Fibroblast of lung (primary cell): ENCODE results near the gene SAMD3. TPM values are rescaled to one million over a fixed set of nuclear protein-coding genes. Genes with fewer than 3 reads are reported as not detected.

ENCODE experiments used
- DNase-seq, 2 donors: peaks; one replicate each; pipeline versions ENCODE4 v3.0.0 to v3.0.0-alpha.2; 2010; ENCODE audit warnings: low read depth in 2 of 2
- H2AFZ ChIP-seq: 2 replicates; pipeline ENCODE4 v1.5.1; 2012; ENCODE audit warnings: low read length, control low read depth, inconsistent platforms
- H3K27ac ChIP-seq: 2 replicates; pipeline ENCODE4 v1.5.1; 2011; ENCODE audit warnings: low read length, control low read depth; ENCODE audit not compliant: insufficient read depth
- H3K27me3 ChIP-seq: 2 replicates; pipeline ENCODE4 v1.5.1; 2011; ENCODE audit warnings: mild to moderate bottlenecking, low read length; ENCODE audit not compliant: control insufficient read depth, insufficient read depth
- H3K36me3 ChIP-seq: 2 replicates; pipeline ENCODE4 v1.5.1; 2011; ENCODE audit warnings: low read length; ENCODE audit not compliant: control insufficient read depth, insufficient read depth
- H3K4me1 ChIP-seq: 2 replicates; pipeline ENCODE4 v1.5.1; 2011; ENCODE audit warnings: low read length; ENCODE audit not compliant: control insufficient read depth, insufficient read depth; ENCODE audit errors: extremely low read depth
- H3K4me2 ChIP-seq: 2 replicates; pipeline ENCODE4 v1.5.1; 2011; ENCODE audit warnings: low read length, control low read depth; ENCODE audit not compliant: insufficient read depth; ENCODE audit errors: extremely low read depth
- H3K4me3 ChIP-seq, 4 experiments: fragments of 200-600 bp in 1 of 4; sonication (generic) in 1 of 4; replicated peaks in 1 of 4; 2 replicates each; pipeline ENCODE4 v1.5.1; 2011 to 2016; ENCODE audit warnings: low read length in 4 of 4, low read depth in 3 of 4, mild to moderate bottlenecking in 3 of 4, control low read depth in 2 of 4, inconsistent platforms in 1 of 4, mixed read lengths in 1 of 4; ENCODE audit not compliant: insufficient read depth in 1 of 4; ENCODE audit errors: control extremely low read depth in 1 of 4
- H3K79me2 ChIP-seq: 2 replicates; pipeline ENCODE4 v1.5.1; 2012; ENCODE audit warnings: mild to moderate bottlenecking, low read length, inconsistent platforms; ENCODE audit not compliant: control insufficient read depth, insufficient read depth
- H3K9ac ChIP-seq: 2 replicates; pipeline ENCODE4 v1.5.1; 2011; ENCODE audit warnings: mild to moderate bottlenecking, low read length, control low read depth; ENCODE audit not compliant: insufficient read depth
- H3K9me3 ChIP-seq: 2 replicates; pipeline ENCODE4 v1.5.1; 2012; ENCODE audit warnings: low read depth, low read length; ENCODE audit not compliant: control insufficient read depth, insufficient read depth
- H4K20me1 ChIP-seq: 2 replicates; pipeline ENCODE4 v1.5.1; 2011; ENCODE audit warnings: low read length; ENCODE audit not compliant: control insufficient read depth, insufficient read depth; ENCODE audit errors: extremely low read depth
- CTCF ChIP-seq, 2 donors: IDR thresholded peaks in 1 of 2; conservative IDR thresholded peaks in 1 of 2; 1 replicate in 1 of 2; 2 replicates in 1 of 2; pipeline ENCODE4 v1.5.1; 2011 to 2012; ENCODE audit warnings: low read length in 2 of 2, control low read depth in 1 of 2, inconsistent platforms in 1 of 2, low read depth in 1 of 2, mild to moderate bottlenecking in 1 of 2
- EZH2 ChIP-seq: IDR thresholded peaks from 2 replicates; pipeline ENCODE4 v1.5.1; 2012; ENCODE audit warnings: low read length, control low read depth, mild to moderate bottlenecking; ENCODE audit errors: missing control alignments
- polyA plus RNA-seq, 2 donors: library from polyadenylated mRNA; depleted of rRNA in 1 of 2; stranded (reverse) in 1 of 2; unstranded in 1 of 2; fragments of >200 nt; gene quantifications; 2 replicates each; pipeline ENCODE4 v1.2.1, GENCODE V29; 2011 to 2012; ENCODE audit warnings: missing spikeins in 1 of 2
- total RNA-seq: library from RNA; depleted of rRNA; stranded (reverse); fragments of >200 nt; gene quantifications from 2 replicates; pipeline ENCODE4 v1.2.1, GENCODE V29; 2014

The SAMD3 gene
- total and polyA plus RNA-seq, 2 donors (not counting 1 experiment from before 2014, with no cell fraction given), result 1.5 to 2.8 TPM

GRCh38 chr6:130245267-130245666, 22.5 kb upstream of the SAMD3 start:
- no peak overlapping the region for H3K4me3 ChIP-seq
- TF ChIP-seq EZH2 (no peak), CTCF (conservative IDR thresholded peaks at IDR 0.05 in 1 of 2, IDR thresholded peaks at IDR 0.05 in 1 of 2; ENCODE audit: low read depth in 1 of 2, low read length in 2 of 2) (no peak)
- no peak overlapping the region for H2AFZ ChIP-seq
- H3K27me3 ChIP-seq, result no peaks in the 10 kb centered on the region
- H3K79me2 ChIP-seq, result no peaks in the 10 kb centered on the region
- H3K4me2 ChIP-seq, result no peak overlapping the region
- H3K9ac ChIP-seq, result no peak overlapping the region
- no peaks in the 10 kb centered on the region for H4K20me1 ChIP-seq
- no peaks in the 10 kb centered on the region for H3K4me1 ChIP-seq
- H3K36me3 ChIP-seq, result no peaks in the 10 kb centered on the region
- no peak for DNase-seq
- H3K9me3 ChIP-seq, result no peaks in the 10 kb centered on the region
- no peak overlapping the region for H3K27ac ChIP-seq

GRCh38 chr6:130244728-130245127, 22.0 kb upstream of the SAMD3 start:
- Histone ChIP-seq H3K9me3 (no peaks in the 10 kb centered on the region), H3K4me1 (no peaks in the 10 kb centered on the region), H3K27me3 (no peaks in the 10 kb centered on the region), H3K4me3 (no peak overlapping the region), H3K79me2 (no peaks in the 10 kb centered on the region), H3K4me2 (no peak overlapping the region), H4K20me1 (no peaks in the 10 kb centered on the region), H2AFZ (no peak overlapping the region), H3K36me3 (no peaks in the 10 kb centered on the region), H3K9ac (no peak overlapping the region), H3K27ac (no peak overlapping the region)
- TF ChIP-seq EZH2, result no peak
- no peak for TF ChIP-seq CTCF (conservative IDR thresholded peaks at IDR 0.05 in 1 of 2, IDR thresholded peaks at IDR 0.05 in 1 of 2; ENCODE audit: low read depth in 1 of 2, low read length in 2 of 2)
- no peak for DNase-seq

GRCh38 chr6:130240232-130240631, 17.5 kb upstream of the SAMD3 start:
- no peak overlapping the region for H3K27ac ChIP-seq
- peak; percentile 51 to 87 for DNase-seq
- TF ChIP-seq EZH2 (no peak), CTCF (conservative IDR thresholded peaks at IDR 0.05 in 1 of 2, IDR thresholded peaks at IDR 0.05 in 1 of 2; ENCODE audit: low read depth in 1 of 2, low read length in 2 of 2) (no peak)
- H3K9ac ChIP-seq, result no peak overlapping the region
- H3K4me2 ChIP-seq, result no peak overlapping the region
- no peaks in the 10 kb centered on the region for H3K79me2 ChIP-seq
- no peaks in the 10 kb centered on the region for H4K20me1 ChIP-seq
- H3K4me1 ChIP-seq, result no peaks in the 10 kb centered on the region
- H3K9me3 ChIP-seq, result no peaks in the 10 kb centered on the region
- H2AFZ ChIP-seq, result no peak overlapping the region
- H3K36me3 ChIP-seq, result no peaks in the 10 kb centered on the region
- H3K27me3 ChIP-seq, result no peaks in the 10 kb centered on the region
- H3K4me3 ChIP-seq, result no peak overlapping the region
